Measurements from ENCODE around the gene ARSB. TPM values are rescaled to one million over a fixed set of nuclear protein-coding genes. Genes with fewer than 3 reads are reported as not detected.

ARSB gene
- total RNA-seq, 1 donor from 2014 or later, result 21.6 TPM

GRCh38 chr5:78805474-78806124, 179.5 kb downstream of the ARSB start:
- no peaks in the 10 kb centered on the region for H3K4me1 ChIP-seq
- no peak for TF ChIP-seq CTCF (IDR thresholded peaks at IDR 0.05)
- no peak overlapping the region for H3K27ac ChIP-seq
- H3K27me3 ChIP-seq (ENCODE audit: low read depth), result no peaks in the 10 kb centered on the region
- H3K9me3 ChIP-seq, result no peaks in the 10 kb centered on the region
- no peaks in the 10 kb centered on the region for H3K36me3 ChIP-seq
- H3K4me3 ChIP-seq, result no peak overlapping the region
- intact Hi-C loops (cut with DNase I), result no loop called here
- ATAC-seq, result no peak
- DNase-seq, result no peak

- H3K36me3 ChIP-seq, result no peaks in the 10 kb centered on the region
- TF ChIP-seq CTCF (IDR thresholded peaks at IDR 0.05), result no peak
- ATAC-seq (no peak), DNase-seq (no peak)
- H3K27ac ChIP-seq, result no peak overlapping the region
- H3K4me1 ChIP-seq, result no peaks in the 10 kb centered on the region
- intact Hi-C loops (cut with DNase I), result no loop called here
- no peaks in the 10 kb centered on the region for H3K27me3 ChIP-seq (ENCODE audit: low read depth)
- no peak overlapping the region for H3K4me3 ChIP-seq
- H3K9me3 ChIP-seq, result no peaks in the 10 kb centered on the region
These were observed 180.1 kb downstream of the ARSB start for GRCh38 chr5:78804995-78805394.

- Histone ChIP-seq H3K9me3 (no peaks in the 10 kb centered on the region), H3K27me3 (ENCODE audit: low read depth) (no peaks in the 10 kb centered on the region), H3K4me1 (no peaks in the 10 kb centered on the region), H3K4me3 (no peak overlapping the region), H3K27ac (no peak overlapping the region), H3K36me3 (no peaks in the 10 kb centered on the region)
- TF ChIP-seq CTCF (IDR thresholded peaks at IDR 0.05), result no peak
- intact Hi-C loops (cut with DNase I), result no loop called here
- ATAC-seq, result no peak
- DNase-seq, result no peak
These were observed 181.2 kb downstream of the ARSB start for GRCh38 chr5:78803941-78804340.

- Histone ChIP-seq H3K27me3 (ENCODE audit: low read depth) (no peaks in the 10 kb centered on the region), H3K9me3 (no peaks in the 10 kb centered on the region), H3K27ac (no peak overlapping the region), H3K36me3 (no peaks in the 10 kb centered on the region), H3K4me3 (no peak overlapping the region), H3K4me1 (no peaks in the 10 kb centered on the region)
- TF ChIP-seq CTCF (IDR thresholded peaks at IDR 0.05), result no peak
- ATAC-seq, result peak; percentile 32 to 78
- intact Hi-C loops (cut with DNase I), result no loop called here
- DNase-seq, result no peak
These were observed 181.8 kb downstream of the ARSB start for GRCh38 chr5:78803353-78803752.

- Histone ChIP-seq H3K27me3 (ENCODE audit: low read depth) (no peaks in the 10 kb centered on the region), H3K36me3 (no peaks in the 10 kb centered on the region), H3K9me3 (no peaks in the 10 kb centered on the region), H3K27ac (no peak overlapping the region), H3K4me1 (no peaks in the 10 kb centered on the region), H3K4me3 (no peak overlapping the region)
- intact Hi-C loops (cut with DNase I), result no loop called here
- DNase-seq (no peak), ATAC-seq (no peak)
- no peak for TF ChIP-seq CTCF (IDR thresholded peaks at IDR 0.05)
These were observed 183.7 kb downstream of the ARSB start for GRCh38 chr5:78801413-78801812.
